ENCODE data around the gene TMEM165. TPM values are rescaled to one million over a fixed set of nuclear protein-coding genes. Genes with fewer than 3 reads are reported as not detected.

The TMEM165 gene
- total and polyA plus RNA-seq, 9 of the 15 experiments (the other 6 are each of a cell fraction or from before 2014, with no cell fraction given) = 21.3 to 145 (median 96.8) TPM

DNA sequence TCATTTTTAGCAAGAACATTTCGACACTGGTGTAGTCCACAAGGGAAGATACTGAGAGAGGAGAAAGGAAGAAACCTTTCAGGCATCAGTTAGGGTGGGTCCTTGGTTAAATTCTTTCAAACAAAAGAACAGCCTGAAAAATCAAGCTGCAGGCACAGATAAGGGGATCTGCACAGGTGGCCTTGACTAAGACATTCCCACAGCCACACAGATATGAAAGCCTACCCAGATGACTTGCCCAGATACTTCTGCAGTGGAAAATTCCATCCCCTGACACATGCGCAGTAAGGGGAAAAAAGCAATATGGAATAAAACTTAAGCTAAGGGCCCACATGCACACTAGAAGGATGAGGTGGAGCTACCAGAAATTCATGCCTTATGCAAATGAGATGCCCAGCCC, 8.9 kb upstream of the TMEM165 start (continued):
- TF ChIP-seq, protein P1, sequence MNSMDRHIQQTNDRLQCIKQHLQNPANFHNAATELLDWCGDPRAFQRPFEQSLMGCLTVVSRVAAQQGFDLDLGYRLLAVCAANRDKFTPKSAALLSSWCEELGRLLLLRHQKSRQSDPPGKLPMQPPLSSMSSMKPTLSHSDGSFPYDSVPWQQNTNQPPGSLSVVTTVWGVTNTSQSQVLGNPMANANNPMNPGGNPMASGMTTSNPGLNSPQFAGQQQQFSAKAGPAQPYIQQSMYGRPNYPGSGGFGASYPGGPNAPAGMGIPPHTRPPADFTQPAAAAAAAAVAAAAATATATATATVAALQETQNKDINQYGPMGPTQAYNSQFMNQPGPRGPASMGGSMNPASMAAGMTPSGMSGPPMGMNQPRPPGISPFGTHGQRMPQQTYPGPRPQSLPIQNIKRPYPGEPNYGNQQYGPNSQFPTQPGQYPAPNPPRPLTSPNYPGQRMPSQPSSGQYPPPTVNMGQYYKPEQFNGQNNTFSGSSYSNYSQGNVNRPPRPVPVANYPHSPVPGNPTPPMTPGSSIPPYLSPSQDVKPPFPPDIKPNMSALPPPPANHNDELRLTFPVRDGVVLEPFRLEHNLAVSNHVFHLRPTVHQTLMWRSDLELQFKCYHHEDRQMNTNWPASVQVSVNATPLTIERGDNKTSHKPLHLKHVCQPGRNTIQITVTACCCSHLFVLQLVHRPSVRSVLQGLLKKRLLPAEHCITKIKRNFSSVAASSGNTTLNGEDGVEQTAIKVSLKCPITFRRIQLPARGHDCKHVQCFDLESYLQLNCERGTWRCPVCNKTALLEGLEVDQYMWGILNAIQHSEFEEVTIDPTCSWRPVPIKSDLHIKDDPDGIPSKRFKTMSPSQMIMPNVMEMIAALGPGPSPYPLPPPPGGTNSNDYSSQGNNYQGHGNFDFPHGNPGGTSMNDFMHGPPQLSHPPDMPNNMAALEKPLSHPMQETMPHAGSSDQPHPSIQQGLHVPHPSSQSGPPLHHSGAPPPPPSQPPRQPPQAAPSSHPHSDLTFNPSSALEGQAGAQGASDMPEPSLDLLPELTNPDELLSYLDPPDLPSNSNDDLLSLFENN (IDR thresholded peaks at IDR 0.05; ENCODE audit: low read depth in 2 of 2, low read length in 2 of 2) = peak in 1 of 2 experiments; percentile 90; a peak in 2 of 4 replicates
- TF ChIP-seq NFE2L1 (tag; IDR thresholded peaks at IDR 0.05; ENCODE audit: borderline replicate concordance, low read depth) (no peak), ZNF696 (CRISPR knock-in tag; conservative IDR thresholded peaks at IDR 0.05) (no peak), PHF20 (IDR thresholded peaks at IDR 0.05; ENCODE audit: partially characterized antibody) (no peak), KDM1A (IDR thresholded peaks at IDR 0.05) (peak; percentile 85 to 92), ZNF785 (CRISPR knock-in tag; IDR thresholded peaks at IDR 0.05) (no peak), ETS2 (tag; IDR thresholded peaks at IDR 0.05; ENCODE audit: borderline replicate concordance, poor library complexity, severe bottlenecking) (no peak), SPI1 (IDR thresholded peaks at IDR 0.05; ENCODE audit: borderline replicate concordance, low read depth, low read length) (no peak), ARHGAP35 (IDR thresholded peaks at IDR 0.05; ENCODE audit: partially characterized antibody) (no peak), PTBP1 (IDR thresholded peaks at IDR 0.05; ENCODE audit: low read depth, low read length) (no peak)
- TF ChIP-seq, protein P2, sequence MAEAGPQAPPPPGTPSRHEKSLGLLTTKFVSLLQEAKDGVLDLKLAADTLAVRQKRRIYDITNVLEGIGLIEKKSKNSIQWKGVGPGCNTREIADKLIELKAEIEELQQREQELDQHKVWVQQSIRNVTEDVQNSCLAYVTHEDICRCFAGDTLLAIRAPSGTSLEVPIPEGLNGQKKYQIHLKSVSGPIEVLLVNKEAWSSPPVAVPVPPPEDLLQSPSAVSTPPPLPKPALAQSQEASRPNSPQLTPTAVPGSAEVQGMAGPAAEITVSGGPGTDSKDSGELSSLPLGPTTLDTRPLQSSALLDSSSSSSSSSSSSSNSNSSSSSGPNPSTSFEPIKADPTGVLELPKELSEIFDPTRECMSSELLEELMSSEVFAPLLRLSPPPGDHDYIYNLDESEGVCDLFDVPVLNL (CRISPR knock-in tag; IDR thresholded peaks at IDR 0.05; ENCODE audit: low read depth) = no peak
- TF ChIP-seq, protein P3, sequence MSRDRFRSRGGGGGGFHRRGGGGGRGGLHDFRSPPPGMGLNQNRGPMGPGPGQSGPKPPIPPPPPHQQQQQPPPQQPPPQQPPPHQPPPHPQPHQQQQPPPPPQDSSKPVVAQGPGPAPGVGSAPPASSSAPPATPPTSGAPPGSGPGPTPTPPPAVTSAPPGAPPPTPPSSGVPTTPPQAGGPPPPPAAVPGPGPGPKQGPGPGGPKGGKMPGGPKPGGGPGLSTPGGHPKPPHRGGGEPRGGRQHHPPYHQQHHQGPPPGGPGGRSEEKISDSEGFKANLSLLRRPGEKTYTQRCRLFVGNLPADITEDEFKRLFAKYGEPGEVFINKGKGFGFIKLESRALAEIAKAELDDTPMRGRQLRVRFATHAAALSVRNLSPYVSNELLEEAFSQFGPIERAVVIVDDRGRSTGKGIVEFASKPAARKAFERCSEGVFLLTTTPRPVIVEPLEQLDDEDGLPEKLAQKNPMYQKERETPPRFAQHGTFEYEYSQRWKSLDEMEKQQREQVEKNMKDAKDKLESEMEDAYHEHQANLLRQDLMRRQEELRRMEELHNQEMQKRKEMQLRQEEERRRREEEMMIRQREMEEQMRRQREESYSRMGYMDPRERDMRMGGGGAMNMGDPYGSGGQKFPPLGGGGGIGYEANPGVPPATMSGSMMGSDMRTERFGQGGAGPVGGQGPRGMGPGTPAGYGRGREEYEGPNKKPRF (IDR thresholded peaks at IDR 0.05; ENCODE audit: low read depth, low read length) = no peak
- TF ChIP-seq, protein P4, sequence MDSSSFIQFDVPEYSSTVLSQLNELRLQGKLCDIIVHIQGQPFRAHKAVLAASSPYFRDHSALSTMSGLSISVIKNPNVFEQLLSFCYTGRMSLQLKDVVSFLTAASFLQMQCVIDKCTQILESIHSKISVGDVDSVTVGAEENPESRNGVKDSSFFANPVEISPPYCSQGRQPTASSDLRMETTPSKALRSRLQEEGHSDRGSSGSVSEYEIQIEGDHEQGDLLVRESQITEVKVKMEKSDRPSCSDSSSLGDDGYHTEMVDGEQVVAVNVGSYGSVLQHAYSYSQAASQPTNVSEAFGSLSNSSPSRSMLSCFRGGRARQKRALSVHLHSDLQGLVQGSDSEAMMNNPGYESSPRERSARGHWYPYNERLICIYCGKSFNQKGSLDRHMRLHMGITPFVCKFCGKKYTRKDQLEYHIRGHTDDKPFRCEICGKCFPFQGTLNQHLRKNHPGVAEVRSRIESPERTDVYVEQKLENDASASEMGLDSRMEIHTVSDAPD (CRISPR knock-in tag; IDR thresholded peaks at IDR 0.05) = no peak
- TF ChIP-seq, protein P5, sequence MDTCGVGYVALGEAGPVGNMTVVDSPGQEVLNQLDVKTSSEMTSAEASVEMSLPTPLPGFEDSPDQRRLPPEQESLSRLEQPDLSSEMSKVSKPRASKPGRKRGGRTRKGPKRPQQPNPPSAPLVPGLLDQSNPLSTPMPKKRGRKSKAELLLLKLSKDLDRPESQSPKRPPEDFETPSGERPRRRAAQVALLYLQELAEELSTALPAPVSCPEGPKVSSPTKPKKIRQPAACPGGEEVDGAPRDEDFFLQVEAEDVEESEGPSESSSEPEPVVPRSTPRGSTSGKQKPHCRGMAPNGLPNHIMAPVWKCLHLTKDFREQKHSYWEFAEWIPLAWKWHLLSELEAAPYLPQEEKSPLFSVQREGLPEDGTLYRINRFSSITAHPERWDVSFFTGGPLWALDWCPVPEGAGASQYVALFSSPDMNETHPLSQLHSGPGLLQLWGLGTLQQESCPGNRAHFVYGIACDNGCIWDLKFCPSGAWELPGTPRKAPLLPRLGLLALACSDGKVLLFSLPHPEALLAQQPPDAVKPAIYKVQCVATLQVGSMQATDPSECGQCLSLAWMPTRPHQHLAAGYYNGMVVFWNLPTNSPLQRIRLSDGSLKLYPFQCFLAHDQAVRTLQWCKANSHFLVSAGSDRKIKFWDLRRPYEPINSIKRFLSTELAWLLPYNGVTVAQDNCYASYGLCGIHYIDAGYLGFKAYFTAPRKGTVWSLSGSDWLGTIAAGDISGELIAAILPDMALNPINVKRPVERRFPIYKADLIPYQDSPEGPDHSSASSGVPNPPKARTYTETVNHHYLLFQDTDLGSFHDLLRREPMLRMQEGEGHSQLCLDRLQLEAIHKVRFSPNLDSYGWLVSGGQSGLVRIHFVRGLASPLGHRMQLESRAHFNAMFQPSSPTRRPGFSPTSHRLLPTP (IDR thresholded peaks at IDR 0.05; ENCODE audit: borderline replicate concordance, extremely low read depth, insufficient read length) = no peak
- TF ChIP-seq, protein P6, sequence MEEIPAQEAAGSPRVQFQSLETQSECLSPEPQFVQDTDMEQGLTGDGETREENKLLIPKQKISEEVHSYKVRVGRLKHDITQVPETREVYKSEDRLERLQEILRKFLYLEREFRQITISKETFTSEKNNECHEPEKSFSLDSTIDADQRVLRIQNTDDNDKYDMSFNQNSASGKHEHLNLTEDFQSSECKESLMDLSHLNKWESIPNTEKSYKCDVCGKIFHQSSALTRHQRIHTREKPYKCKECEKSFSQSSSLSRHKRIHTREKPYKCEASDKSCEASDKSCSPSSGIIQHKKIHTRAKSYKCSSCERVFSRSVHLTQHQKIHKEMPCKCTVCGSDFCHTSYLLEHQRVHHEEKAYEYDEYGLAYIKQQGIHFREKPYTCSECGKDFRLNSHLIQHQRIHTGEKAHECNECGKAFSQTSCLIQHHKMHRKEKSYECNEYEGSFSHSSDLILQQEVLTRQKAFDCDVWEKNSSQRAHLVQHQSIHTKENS (CRISPR knock-in tag; IDR thresholded peaks at IDR 0.05) = no peak
